ENCODE results near the gene PTCH1. TPM values are rescaled to one million over a fixed set of nuclear protein-coding genes. Genes with fewer than 3 reads are reported as not detected.

Gene PTCH1
- total RNA-seq, 2 donors from 2014 or later, result 8.3 to 47.5 TPM

GRCh38 chr9:95415158-95415557, 101.6 kb downstream of the PTCH1 start:
- DNase-seq (no peak), ATAC-seq (no peak)
- intact Hi-C loops (cut with DNase I), result no loop called here
- H3K36me3 ChIP-seq (replicated peaks in 1 of 2; ENCODE audit: insufficient read depth in 1 of 2, low read depth in 2 of 2), result no peaks in the 10 kb centered on the region
- H3K27me3 ChIP-seq, result no peaks in the 10 kb centered on the region
- 80 to 95% methylated on average over 2 of the region's 2 CpGs for WGBS, 2 donors
- no peaks in the 10 kb centered on the region for H3K9me3 ChIP-seq
- no peak overlapping the region for H3K27ac ChIP-seq
- H3K4me1 ChIP-seq, result no peaks in the 10 kb centered on the region
- TF ChIP-seq, protein P1, sequence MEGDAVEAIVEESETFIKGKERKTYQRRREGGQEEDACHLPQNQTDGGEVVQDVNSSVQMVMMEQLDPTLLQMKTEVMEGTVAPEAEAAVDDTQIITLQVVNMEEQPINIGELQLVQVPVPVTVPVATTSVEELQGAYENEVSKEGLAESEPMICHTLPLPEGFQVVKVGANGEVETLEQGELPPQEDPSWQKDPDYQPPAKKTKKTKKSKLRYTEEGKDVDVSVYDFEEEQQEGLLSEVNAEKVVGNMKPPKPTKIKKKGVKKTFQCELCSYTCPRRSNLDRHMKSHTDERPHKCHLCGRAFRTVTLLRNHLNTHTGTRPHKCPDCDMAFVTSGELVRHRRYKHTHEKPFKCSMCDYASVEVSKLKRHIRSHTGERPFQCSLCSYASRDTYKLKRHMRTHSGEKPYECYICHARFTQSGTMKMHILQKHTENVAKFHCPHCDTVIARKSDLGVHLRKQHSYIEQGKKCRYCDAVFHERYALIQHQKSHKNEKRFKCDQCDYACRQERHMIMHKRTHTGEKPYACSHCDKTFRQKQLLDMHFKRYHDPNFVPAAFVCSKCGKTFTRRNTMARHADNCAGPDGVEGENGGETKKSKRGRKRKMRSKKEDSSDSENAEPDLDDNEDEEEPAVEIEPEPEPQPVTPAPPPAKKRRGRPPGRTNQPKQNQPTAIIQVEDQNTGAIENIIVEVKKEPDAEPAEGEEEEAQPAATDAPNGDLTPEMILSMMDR (IDR thresholded peaks at IDR 0.05), result no peak
- TF ChIP-seq POLR2A (IDR thresholded peaks at IDR 0.05), result no peak
- H3K4me3 ChIP-seq, result no peak overlapping the region

- intact Hi-C loops (cut with DNase I), result no loop called here
- Histone ChIP-seq H3K4me3 (no peak overlapping the region), H3K4me1 (no peaks in the 10 kb centered on the region), H3K9me3 (no peaks in the 10 kb centered on the region), H3K36me3 (replicated peaks in 1 of 2; ENCODE audit: insufficient read depth in 1 of 2, low read depth in 2 of 2) (no peaks in the 10 kb centered on the region), H3K27me3 (no peaks in the 10 kb centered on the region), H3K27ac (no peak overlapping the region)
- ATAC-seq, result no peak
- 92 to 93% methylated on average over 2 of the region's 2 CpGs for WGBS, 2 donors
- no peak for TF ChIP-seq POLR2A (IDR thresholded peaks at IDR 0.05)
- TF ChIP-seq, protein P1 (IDR thresholded peaks at IDR 0.05), result no peak
- no peak for DNase-seq
These were observed 103.0 kb downstream of the PTCH1 start for GRCh38 chr9:95413793-95414192.

DNA sequence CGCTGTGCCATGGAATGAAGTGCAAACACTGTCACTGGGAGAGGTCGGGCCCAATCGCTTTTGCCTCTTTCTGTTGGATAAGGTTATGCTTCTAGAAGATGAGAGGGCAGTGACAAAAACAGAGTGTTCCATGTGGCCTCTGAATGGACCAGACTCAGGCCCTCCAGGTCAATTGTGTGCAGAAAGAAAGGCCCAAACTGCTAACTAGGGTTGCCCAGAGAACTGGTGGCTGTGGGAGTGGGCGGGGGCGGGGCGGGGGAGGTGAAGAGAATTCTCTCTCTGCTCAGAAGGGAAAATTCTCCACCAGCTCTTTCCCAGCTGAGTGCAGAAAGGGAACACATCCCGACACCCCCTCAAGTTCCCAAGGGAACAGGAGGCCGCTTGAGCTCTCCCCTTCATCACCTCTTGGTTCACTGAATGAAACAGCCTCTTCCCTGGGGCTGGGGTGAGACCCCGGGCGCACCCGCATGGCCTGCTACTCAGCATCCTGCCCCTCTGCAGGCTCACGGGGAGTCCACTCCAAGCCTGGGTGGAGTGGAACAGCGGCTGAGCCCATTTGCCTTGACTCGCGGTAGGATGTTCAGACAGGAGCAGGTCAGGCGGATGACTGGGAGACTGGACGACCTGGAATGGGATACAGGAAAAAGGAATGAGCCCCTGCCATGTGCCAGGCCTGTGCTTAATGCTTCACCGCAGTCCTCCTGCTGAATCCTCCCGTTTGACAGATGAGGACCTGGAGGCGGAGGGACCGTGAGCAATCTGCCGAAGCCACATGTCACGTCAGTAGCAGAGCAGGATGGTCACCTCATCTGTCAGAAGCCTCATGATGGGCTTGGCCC, 105.5 kb downstream of the PTCH1 start:
- 91 to 95% methylated on average over 14 to 23 of the region's 23 CpGs for WGBS, 2 donors
- Histone ChIP-seq H3K4me1 (no peaks in the 10 kb centered on the region), H3K36me3 (replicated peaks in 1 of 2; ENCODE audit: insufficient read depth in 1 of 2, low read depth in 2 of 2) (no peaks in the 10 kb centered on the region), H3K27me3 (no peaks in the 10 kb centered on the region), H3K4me3 (no peak overlapping the region), H3K9me3 (no peaks in the 10 kb centered on the region), H3K27ac (no peak overlapping the region)
- TF ChIP-seq POLR2A (IDR thresholded peaks at IDR 0.05), result no peak
- TF ChIP-seq, protein P1 (IDR thresholded peaks at IDR 0.05), result no peak
- no peak for ATAC-seq
- intact Hi-C loops (cut with DNase I), result no loop called here
- no peak for DNase-seq

GRCh38 chr9:95409650-95410426, 106.9 kb downstream of the PTCH1 start:
- no peak for TF ChIP-seq POLR2A (IDR thresholded peaks at IDR 0.05)
- TF ChIP-seq, protein P1 (IDR thresholded peaks at IDR 0.05), result no peak
- H3K4me3 ChIP-seq, result no peak overlapping the region
- no peaks in the 10 kb centered on the region for H3K36me3 ChIP-seq (replicated peaks in 1 of 2; ENCODE audit: insufficient read depth in 1 of 2, low read depth in 2 of 2)
- WGBS, 2 donors, result 76 to 81% methylated on average over 6 of the region's 6 CpGs
- intact Hi-C loops (cut with DNase I), result no loop called here
- no peaks in the 10 kb centered on the region for H3K4me1 ChIP-seq
- DNase-seq (no peak), ATAC-seq (peak; percentile 71)
- no peaks in the 10 kb centered on the region for H3K9me3 ChIP-seq
- H3K27ac ChIP-seq, result peak overlapping the region in 1 of 4 donors; percentile 36
- H3K27me3 ChIP-seq, result no peaks in the 10 kb centered on the region
